Activated CD4-positive, alpha-beta T cell treated with anti-CD3 and anti-CD28 coated beads, Interleukin-2, amount 50 U/mL, for 4 hours (primary cell): ENCODE measurements around the gene BMP3.

ENCODE experiments used
- DNase-seq, 2 experiments: peaks; one replicate each; pipeline ENCODE4 v3.0.0-alpha.2; 2020

BMP3 gene

GRCh38 chr4:81042578-81043365, 12.3 kb downstream of the BMP3 start:
- DNase-seq = no peak

DNA sequence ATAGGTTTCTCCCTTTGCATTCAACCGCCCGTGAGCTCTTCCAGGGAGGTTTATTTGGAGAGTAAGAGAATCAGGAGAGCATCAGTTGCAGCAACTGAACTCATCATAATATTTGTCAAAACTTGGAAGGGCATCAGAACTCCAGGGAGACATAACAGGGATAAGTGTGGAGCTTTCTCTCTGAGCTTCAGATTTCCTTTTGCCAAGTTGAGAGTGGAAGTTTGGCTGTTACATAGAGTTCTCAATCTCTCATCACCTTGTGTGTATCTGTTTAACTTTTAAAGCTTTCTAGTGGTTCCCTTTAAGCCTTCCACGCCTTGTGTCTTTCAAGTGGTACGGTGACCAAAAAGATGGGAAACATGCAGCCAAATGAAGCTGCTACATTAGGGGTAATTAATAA, 18.8 kb downstream of the BMP3 start:
- no peak for DNase-seq

DNA sequence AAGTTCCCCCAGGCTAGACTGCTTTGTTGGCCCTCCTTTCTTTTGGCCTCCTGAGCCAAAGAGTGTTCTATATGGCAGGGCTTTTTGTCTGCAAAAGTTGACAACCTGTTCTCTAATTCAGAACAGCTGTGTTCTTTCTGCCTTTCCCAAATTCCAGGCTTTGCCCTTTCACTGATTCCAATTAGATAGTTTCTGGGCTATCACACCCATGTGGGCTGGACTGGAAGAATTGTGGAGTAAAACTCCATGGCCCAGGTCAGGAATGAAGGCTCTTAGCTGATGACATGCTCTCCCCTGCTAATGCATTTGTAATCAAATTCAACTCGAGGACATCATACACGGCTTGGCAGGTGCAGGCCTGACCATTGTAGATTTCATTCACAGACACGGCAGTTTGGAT, 19.4 kb downstream of the BMP3 start:
- no peak for DNase-seq

GRCh38 chr4:81052119-81053068, 21.9 kb downstream of the BMP3 start:
- DNase-seq = peak; percentile 23 to 39

DNA sequence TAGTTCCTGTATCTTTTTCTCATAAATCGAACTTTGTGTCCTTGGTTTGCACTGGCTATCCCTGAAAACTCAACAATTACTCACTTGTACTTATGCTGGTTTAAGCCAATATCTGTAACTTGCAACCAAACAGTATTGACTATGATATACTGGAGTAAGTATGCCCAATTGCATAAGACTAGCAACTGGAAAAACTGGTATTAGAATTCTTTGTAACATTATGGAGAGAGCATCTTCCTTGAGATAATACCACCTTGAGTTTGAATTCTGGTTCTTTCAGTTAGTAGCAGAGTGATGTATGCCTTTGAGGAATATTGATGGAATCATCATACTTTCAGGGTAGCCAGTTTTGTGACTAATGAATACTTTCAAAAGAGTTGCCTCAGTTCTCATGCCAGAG, 28.1 kb downstream of the BMP3 start:
- no peak for DNase-seq

- no peak for DNase-seq
Measured at GRCh38 chr4:81060587-81061343, 30.3 kb downstream of the BMP3 start.

- no peak for DNase-seq
Measured at GRCh38 chr4:81061344-81061730, 30.8 kb downstream of the BMP3 start.

DNA sequence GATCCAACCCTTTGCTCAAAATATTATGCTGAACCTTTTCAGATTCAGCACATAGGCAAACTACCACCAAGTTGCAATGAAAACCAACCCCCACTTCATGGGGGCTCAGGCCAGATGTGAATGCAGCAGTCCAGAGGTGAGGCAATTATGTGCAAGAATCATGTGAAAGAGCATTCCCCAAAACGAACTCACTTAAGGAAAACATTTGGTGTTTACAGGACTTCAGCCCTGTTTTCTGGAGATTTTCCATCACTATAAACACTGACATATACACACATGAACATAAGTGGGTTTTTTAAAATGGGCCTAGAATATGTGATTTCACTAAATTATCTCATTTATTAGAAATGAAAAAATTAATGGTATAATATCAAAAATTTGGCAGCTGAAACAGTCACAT, 31.5 kb downstream of the BMP3 start:
- no peak for DNase-seq

- DNase-seq = no peak
Measured at GRCh38 chr4:81065446-81065845, 34.9 kb downstream of the BMP3 start.

GRCh38 chr4:81069706-81070331, 39.3 kb downstream of the BMP3 start:
- DNase-seq = peak; percentile 31 to 32

DNA sequence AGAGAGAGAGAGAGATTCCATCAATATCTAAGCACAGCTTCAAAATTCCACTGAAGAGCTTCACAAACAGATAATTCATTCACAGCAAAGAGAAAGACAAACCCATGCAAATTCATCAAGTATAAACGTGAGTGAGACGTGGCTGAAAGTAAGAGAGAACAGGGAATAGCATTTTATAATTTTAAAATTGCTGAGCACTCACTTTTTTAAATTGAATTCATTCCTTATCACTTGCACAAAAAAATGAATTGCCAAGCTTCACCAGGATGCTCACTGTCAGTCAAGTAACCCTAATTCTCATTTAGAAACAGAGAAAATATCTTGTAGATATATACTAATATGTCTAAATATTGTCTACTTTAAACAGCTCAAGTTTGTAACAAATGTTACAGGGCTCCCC, 40.5 kb downstream of the BMP3 start:
- no peak for DNase-seq

- no peak for DNase-seq
Measured at GRCh38 chr4:81081156-81081555, 50.6 kb downstream of the BMP3 start.

DNA sequence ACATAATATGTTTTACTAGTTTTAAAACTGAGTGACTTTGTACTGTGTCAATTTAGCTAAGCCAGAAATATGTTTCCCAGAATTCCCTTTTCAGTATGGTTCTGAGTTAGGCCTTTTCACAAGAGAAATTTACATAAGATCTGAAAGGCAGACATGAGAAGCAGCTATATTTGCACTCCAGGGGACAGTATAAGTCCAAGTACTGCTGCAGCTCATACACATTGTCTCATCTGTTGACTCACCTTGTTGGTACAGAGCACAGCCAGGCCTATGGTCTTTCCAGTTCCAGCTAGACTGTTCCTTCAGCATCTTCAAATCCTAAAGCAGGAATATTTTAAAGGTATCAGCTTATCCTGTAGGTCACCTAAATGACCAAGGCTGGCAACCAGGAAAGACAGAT, 53.5 kb downstream of the BMP3 start:
- no peak for DNase-seq

GRCh38 chr4:81084634-81085033, 54.1 kb downstream of the BMP3 start:
- DNase-seq = no peak

GRCh38 chr4:81085291-81085690, 54.8 kb downstream of the BMP3 start:
- DNase-seq = no peak

- no peak for DNase-seq
Measured at GRCh38 chr4:81085979-81086378, 55.5 kb downstream of the BMP3 start.

DNA sequence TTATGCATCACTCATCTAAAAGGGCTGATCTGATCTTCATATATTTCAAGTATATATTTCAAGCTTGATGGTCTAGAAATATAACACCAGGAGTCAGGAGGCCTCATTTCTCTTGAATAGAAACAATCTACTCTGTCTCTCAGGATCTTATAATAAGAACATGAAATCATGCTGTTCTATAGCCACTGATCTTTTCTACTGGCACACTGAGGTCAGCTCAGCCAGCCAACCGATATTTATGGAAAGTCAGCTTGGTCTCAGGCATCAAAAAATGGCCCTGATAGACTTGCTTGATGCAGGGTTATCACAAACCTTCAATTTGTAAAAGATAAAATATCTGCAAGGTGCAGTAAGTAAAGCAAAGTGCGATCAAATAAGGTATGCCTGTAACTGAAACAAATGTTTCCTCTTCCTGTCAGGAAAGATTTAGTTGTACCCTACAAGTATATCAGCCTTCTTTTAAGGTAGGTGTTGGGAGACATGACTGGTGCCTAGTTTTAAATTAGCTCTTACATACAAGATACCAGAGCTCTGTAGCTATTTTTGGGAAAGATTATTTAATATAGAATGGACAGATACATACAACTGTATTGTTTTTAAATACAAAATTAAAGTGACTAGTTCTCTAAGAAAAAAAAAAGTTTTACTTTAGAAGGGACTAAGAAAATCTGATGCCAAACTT, 63.4 kb downstream of the BMP3 start:
- DNase-seq = no peak

DNA sequence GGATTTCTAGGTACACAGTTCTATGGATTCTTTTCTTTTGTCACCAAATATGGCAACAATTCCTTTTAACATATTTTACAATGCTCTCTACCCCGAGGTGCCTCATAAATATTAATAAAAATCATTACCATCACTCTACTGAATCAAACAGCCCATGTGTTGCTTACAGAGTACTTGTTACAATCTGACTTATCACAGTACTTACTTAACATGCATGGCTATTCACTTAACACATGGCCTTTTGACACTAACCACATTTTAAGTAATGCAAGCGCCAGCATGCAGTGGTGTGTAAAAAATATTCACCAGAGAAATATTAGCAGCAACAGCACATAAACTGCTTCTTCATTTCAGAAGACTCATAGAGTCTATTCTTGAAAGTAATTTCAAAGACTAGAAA, 64.9 kb downstream of the BMP3 start:
- no peak for DNase-seq

- DNase-seq = no peak
Measured at GRCh38 chr4:81096566-81096965, 66.1 kb downstream of the BMP3 start.

- DNase-seq = no peak
Measured at GRCh38 chr4:81102107-81102506, 71.6 kb downstream of the BMP3 start.

DNA sequence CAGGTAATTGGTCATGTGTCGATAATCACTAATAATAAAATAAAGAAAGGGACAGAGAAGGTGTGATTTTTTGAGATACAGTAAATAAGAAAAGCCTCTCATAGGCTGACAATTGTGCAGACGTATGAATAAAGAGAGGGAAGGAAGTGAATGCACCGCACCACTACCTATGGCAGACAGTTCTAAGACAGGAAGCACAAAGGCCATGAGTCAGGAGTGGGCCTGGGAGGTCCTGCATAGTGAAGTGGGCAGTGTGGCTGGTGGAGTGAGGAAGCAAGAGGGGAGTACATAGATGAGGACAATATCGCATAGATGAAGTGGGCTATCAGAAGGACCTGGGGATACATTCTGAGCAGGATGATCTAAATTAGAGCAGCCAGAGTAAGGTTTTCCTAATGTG, 75.6 kb downstream of the BMP3 start:
- DNase-seq = no peak
